Aortic smooth muscle cell (primary cell): ENCODE data around the gene MST1. TPM values are rescaled to one million over a fixed set of nuclear protein-coding genes. Genes with fewer than 3 reads are reported as not detected.

ENCODE experiments used
- total RNA-seq: library from RNA; depleted of rRNA; stranded (reverse); fragments of >200 nt; gene quantifications from 2 replicates; pipeline ENCODE4 v1.2.3, GENCODE V29; 2014

The MST1 gene
- 3.4 and 4.4 TPM in 2 replicates for total RNA-seq

GRCh38 chr3:49689046-49689907 is at the start of gene MST1, which contains the start of gene RNF123:
TSS of gene MST1 (minus strand) at chr3:49689474. CDS start at chr3:49688691, 783 bp downstream.
TSS of gene RNF123 (plus strand) at chr3:49689557. CDS start at chr3:49691166, 1,609 bp downstream.

GRCh38 chr3:49723628-49724551 is 34.6 kb upstream of the MST1 start, which contains the start of gene GMPPB:
TSS of gene GMPPB (minus strand) at chr3:49723951. CDS start at chr3:49723726, 225 bp downstream.

GRCh38 chr3:49719214-49719884 is 30.1 kb upstream of the MST1 start, which contains the start of gene AMIGO3:
TSS of gene AMIGO3 (minus strand) at chr3:49719684. CDS start at chr3:49719465, 219 bp downstream.

GRCh38 chr3:49673715-49674496 is 15.4 kb downstream of the MST1 start, which contains the start of gene APEH:
TSS of gene APEH (plus strand) at chr3:49674351. CDS start at chr3:49674402, 51 bp downstream.

Other genes starting within 250 kb of the MST1 start
- 49.7 and 65.7 TPM in 2 replicates for gene DAG1, start 219.2 kb downstream of the MST1 start, total RNA-seq
- gene BSN, start 135.0 kb downstream of the MST1 start, total RNA-seq, result under 0.01 and 0.06 TPM in 2 replicates
- 132 and 152 TPM in 2 replicates for gene APEH, start 15.1 kb downstream of the MST1 start, total RNA-seq
- gene RNF123, start 83 bp upstream of the MST1 start, total RNA-seq, result 20.6 and 24.4 TPM in 2 replicates
- gene AMIGO3, start 30.2 kb upstream of the MST1 start, total RNA-seq, result not detected in 2 replicates
- gene GMPPB, start 34.5 kb upstream of the MST1 start, total RNA-seq, result 27.7 and 37.3 TPM in 2 replicates
- 32.8 and 34.2 TPM in 2 replicates for gene IP6K1, start 97.1 kb upstream of the MST1 start, total RNA-seq
- 0.06 TPM in 1 of 2 replicates, not detected in the other for gene CDHR4, start 110.4 kb upstream of the MST1 start, total RNA-seq
- gene INKA1, start 113.8 kb upstream of the MST1 start, total RNA-seq, result 8.7 and 20.5 TPM in 2 replicates
- gene UBA7, start 124.5 kb upstream of the MST1 start, total RNA-seq, result 36.2 and 56.0 TPM in 2 replicates
- gene TRAIP, start 167.1 kb upstream of the MST1 start, total RNA-seq, result 2.2 and 5.2 TPM in 2 replicates
- gene CAMKV, start 180.4 kb upstream of the MST1 start, total RNA-seq, result not detected in 2 replicates
- gene MST1R, start 214.4 kb upstream of the MST1 start, total RNA-seq, result 0.40 and 2.0 TPM in 2 replicates
- 10.4 and 12.8 TPM in 2 replicates for gene MON1A, start 240.3 kb upstream of the MST1 start, total RNA-seq